ENCODE data around the gene TMEM53. TPM values are rescaled to one million over a fixed set of nuclear protein-coding genes. Genes with fewer than 3 reads are reported as not detected.

Gene TMEM53
- total and polyA plus RNA-seq, 2 experiments from 2014 or later, result 15.2 to 43.0 TPM

DNA sequence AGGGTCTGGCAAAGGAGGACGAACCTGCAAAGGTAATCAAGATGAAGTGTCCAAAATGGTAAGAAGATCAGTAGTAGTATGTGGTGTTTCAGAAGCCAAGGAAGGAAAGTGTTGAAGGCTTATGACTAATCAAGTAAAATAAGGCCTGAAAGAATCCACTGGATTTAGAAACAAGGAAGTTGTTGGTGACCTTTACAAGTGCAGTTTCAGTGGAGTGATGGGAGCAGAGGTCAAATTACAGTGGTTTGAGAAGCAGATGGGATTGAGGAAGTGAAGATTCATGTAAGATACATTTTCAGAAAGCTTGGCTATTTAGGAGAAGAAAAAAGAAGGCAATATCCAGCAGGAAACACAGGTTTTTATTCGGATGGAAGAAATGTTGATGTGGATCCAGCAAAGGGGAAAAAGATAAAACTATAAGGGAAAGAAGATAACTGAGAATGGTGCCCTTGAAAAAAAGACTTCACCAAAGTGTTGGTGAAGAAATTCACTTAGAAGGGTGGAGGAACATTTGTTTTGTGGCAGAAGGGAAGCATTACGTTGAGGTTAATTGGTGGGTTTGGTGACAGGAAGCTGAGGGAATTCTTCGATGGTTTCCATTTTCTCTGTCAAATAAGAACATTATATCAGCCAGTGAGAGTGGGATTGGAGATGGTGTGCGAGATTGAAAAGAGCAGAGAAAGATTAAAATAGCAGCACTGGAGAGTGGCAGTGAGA is 2.4 kb upstream of the TMEM53 start:
- Histone ChIP-seq H3K27ac (peak overlapping the region; percentile 79), H3K9me3 (ENCODE audit: low read depth) (no peaks in the 10 kb centered on the region), H3K27me3 (no peaks in the 10 kb centered on the region), H3K36me3 (no peaks in the 10 kb centered on the region), H3K4me1 (ENCODE audit: low read depth) (peaks cover 15% of the 10 kb centered on the region), H3K4me3 (no peak overlapping the region)
- TF ChIP-seq CTCF (IDR thresholded peaks at IDR 0.05; ENCODE audit: low read depth, low read length), result no peak
- peak in 1 of 2 donors; percentile 59 for DNase-seq (ENCODE audit: low read depth in 1 of 2, low spot score in 1 of 2)

DNA sequence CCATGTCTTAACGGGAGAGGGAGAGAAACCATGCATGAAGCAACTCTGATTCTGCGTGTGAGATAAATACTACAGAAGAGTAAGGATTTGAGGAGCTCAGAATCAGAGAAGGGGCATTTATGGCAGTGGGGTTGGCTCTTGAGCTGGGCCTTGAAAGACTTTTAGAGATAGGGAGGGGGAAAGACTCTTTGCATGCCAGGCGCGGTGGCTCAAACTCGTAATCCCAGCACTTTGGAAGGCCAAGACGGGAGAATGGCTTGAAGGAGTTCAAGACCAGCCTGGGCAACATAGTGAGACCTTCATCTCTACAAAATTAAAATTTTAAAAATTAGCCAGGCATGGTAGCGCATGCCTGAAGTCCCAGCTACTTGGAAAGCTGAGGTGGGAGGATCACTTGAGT is 905 bp upstream of the TMEM53 start:
- no peak for TF ChIP-seq CTCF (IDR thresholded peaks at IDR 0.05; ENCODE audit: low read depth, low read length)
- Histone ChIP-seq H3K36me3 (no peaks in the 10 kb centered on the region), H3K4me3 (peak overlapping the region; percentile 59), H3K4me1 (ENCODE audit: low read depth) (peaks cover 15% of the 10 kb centered on the region), H3K9me3 (ENCODE audit: low read depth) (no peaks in the 10 kb centered on the region), H3K27ac (no peak overlapping the region), H3K27me3 (no peaks in the 10 kb centered on the region)
- no peak for DNase-seq (ENCODE audit: low read depth in 1 of 2, low spot score in 1 of 2)

DNA sequence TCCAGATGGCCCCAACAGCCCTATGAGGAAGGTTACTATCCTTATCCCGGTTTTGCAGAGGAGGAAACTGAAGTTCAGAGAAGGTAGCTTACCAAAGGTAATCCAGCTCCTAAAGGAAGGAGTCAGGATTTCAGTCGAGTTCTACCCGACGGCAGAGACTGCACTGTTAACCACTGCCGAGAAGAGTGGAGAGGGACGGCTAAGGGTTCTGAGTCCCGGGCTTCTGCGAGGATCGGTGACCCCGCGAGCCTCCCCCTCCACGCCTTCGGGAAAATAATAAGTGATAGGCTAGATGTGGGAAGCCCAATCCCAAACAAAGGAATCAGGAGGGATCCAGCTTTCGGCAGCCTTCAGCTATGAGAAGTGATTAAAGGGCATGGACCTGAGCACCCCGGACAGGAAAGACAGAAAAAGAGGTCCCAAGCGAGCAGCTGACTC is 587 bp downstream of the TMEM53 start:
- no peaks in the 10 kb centered on the region for H3K27me3 ChIP-seq
- no peak for TF ChIP-seq CTCF (IDR thresholded peaks at IDR 0.05; ENCODE audit: low read depth, low read length)
- peaks cover 15% of the 10 kb centered on the region for H3K4me1 ChIP-seq (ENCODE audit: low read depth)
- peak overlapping the region; percentile 89 for H3K27ac ChIP-seq
- no peaks in the 10 kb centered on the region for H3K36me3 ChIP-seq
- peak overlapping the region; percentile 59 for H3K4me3 ChIP-seq
- H3K9me3 ChIP-seq (ENCODE audit: low read depth), result no peaks in the 10 kb centered on the region
- DNase-seq (ENCODE audit: low read depth in 1 of 2, low spot score in 1 of 2), result no peak

DNA sequence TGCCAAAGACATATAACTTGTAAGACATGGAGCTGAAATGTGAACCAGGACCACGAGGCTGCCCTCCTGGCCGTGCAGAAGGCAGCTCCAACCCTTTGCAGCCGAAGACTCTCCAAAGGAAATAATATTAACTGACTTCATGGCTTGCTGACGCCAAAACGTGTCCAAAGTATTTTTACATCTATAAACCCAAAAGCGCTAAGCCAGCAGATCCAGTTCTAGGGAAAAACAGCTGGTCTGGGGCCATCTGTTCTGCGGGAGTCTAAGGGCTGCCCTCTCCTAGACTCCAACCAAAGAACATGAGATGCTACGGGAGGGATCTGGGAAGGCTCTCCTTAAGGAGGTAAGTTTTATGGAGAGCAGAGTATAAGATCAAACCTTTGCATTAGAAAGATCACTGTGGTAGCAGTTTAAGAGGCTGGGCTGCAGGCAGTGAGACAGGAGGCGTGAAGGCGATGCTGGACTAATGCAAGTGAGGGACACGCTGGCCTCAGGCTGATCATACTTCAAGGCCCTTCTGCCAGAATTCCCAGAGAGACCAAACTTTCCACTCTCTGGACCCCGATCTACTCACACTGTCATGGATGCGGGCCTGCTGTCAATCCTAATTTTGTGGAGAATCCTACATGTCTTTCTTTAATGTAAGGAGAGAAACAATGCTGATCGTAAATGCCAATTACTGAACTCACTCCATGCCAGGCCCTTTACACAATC is 1.2 kb downstream of the TMEM53 start:
- Histone ChIP-seq H3K36me3 (no peaks in the 10 kb centered on the region), H3K4me3 (peak overlapping the region; percentile 59), H3K4me1 (ENCODE audit: low read depth) (peaks cover 15% of the 10 kb centered on the region), H3K27me3 (no peaks in the 10 kb centered on the region), H3K27ac (peak overlapping the region; percentile 89), H3K9me3 (ENCODE audit: low read depth) (no peaks in the 10 kb centered on the region)
- no peak for TF ChIP-seq CTCF (IDR thresholded peaks at IDR 0.05; ENCODE audit: low read depth, low read length)
- no peak for DNase-seq (ENCODE audit: low read depth in 1 of 2, low spot score in 1 of 2)

DNA sequence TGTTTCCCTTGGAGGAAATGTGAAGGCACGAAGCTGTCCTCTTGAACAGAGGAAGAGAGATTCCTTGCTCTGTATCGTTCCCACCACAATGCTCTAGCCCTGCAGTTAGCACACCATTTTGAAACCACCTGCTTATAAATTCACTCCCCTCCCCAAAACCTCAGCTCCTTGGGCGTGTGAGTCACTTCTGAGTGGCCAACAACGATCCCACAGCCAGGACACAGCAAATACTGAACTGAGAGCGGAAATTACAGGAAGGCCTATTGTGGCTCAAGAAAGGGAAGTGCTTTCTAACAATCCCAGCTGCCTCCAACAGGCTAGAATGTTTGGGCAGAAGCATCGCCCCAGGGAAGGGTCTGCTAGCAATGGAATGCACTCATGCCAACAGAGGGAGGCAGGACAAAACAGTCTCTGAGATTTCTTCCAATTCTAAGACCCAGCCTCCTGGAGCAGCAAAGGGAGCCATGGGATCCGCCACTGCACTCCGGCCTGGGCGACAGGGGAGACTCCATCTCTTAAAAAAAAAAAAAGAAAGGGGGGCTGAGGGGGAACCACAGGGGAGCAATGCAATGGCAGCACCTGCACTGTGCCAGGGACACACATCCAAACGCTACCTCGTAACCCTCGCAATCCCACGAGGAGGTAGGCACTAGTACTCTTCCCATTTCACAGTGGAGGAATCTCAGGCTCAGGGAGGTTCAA is 1.9 kb downstream of the TMEM53 start:
- no peaks in the 10 kb centered on the region for H3K36me3 ChIP-seq
- no peak for TF ChIP-seq CTCF (IDR thresholded peaks at IDR 0.05; ENCODE audit: low read depth, low read length)
- no peak overlapping the region for H3K27ac ChIP-seq
- H3K9me3 ChIP-seq (ENCODE audit: low read depth), result no peaks in the 10 kb centered on the region
- H3K4me1 ChIP-seq (ENCODE audit: low read depth), result peaks cover 15% of the 10 kb centered on the region
- no peak overlapping the region for H3K4me3 ChIP-seq
- peak in 1 of 2 donors; percentile 27 for DNase-seq (ENCODE audit: low read depth in 1 of 2, low spot score in 1 of 2)
- H3K27me3 ChIP-seq, result no peaks in the 10 kb centered on the region
